HG03439 (cell line): ENCODE data around the gene RASGRF1.
"Not testable (repeated sequence)": the region's sequence is repeated elsewhere in the genome, so short reads cannot be mapped to it uniquely, and the experiment has no call there.

Experiments
- ATAC-seq: cut with Tn5 transposase; IDR thresholded peaks from one replicate; pipeline ENCODE4 v1.9.1; 2021; ENCODE audit warnings: mild to moderate bottlenecking, moderate library complexity; ENCODE audit not compliant: unreplicated experiment

Gene RASGRF1

GRCh38 chr15:78933187-78933822, 157.3 kb downstream of the RASGRF1 start:
- no peak for ATAC-seq

- ATAC-seq, result no peak
Observed at GRCh38 chr15:78932258-78932808, 158.2 kb downstream of the RASGRF1 start.

- ATAC-seq, result no peak
Observed at GRCh38 chr15:78931439-78932257, 158.9 kb downstream of the RASGRF1 start.

- ATAC-seq, result no peak
Observed at GRCh38 chr15:78930577-78931388, 159.8 kb downstream of the RASGRF1 start.

GRCh38 chr15:78929536-78930264, 160.9 kb downstream of the RASGRF1 start:
- no peak for ATAC-seq

- ATAC-seq, result no peak
Observed at GRCh38 chr15:78928616-78929093, 161.9 kb downstream of the RASGRF1 start.

GRCh38 chr15:78928176-78928575, 162.4 kb downstream of the RASGRF1 start:
- ATAC-seq, result not testable (repeated sequence)

- ATAC-seq, result no peak
Observed at GRCh38 chr15:78927077-78927790, 163.3 kb downstream of the RASGRF1 start.

- no peak for ATAC-seq
Observed at GRCh38 chr15:78925956-78926743, 164.4 kb downstream of the RASGRF1 start.

- no peak for ATAC-seq
Observed at GRCh38 chr15:78925076-78925624, 165.4 kb downstream of the RASGRF1 start.

- ATAC-seq, result no peak
Observed at GRCh38 chr15:78923480-78924360, 166.9 kb downstream of the RASGRF1 start.

- no peak for ATAC-seq
Observed at GRCh38 chr15:78923015-78923414, 167.6 kb downstream of the RASGRF1 start.

- no peak for ATAC-seq
Observed at GRCh38 chr15:78922527-78922926, 168.1 kb downstream of the RASGRF1 start.

GRCh38 chr15:78921940-78922339, 168.6 kb downstream of the RASGRF1 start:
- no peak for ATAC-seq

- no peak for ATAC-seq
Observed at GRCh38 chr15:78921517-78921916, 169.1 kb downstream of the RASGRF1 start.

- ATAC-seq, result no peak
Observed at GRCh38 chr15:78917888-78918287, 172.7 kb downstream of the RASGRF1 start.

- ATAC-seq, result no peak
Observed at GRCh38 chr15:78916088-78916487, 174.5 kb downstream of the RASGRF1 start.
